CD4-positive, alpha-beta T cell treated with Interleukin-6 for 4 hours (primary cell): ENCODE results near the gene AK2.
"Not testable (repeated sequence)": the region's sequence is repeated elsewhere in the genome, so short reads cannot be mapped to it uniquely, and the experiment has no call there.

Source experiments
- DNase-seq: peaks from one replicate; pipeline ENCODE4 v3.0.0-alpha.2; 2020; ENCODE audit warnings: mixed read lengths

The AK2 gene

GRCh38 chr1:32997381-32997891, 39.2 kb downstream of the AK2 start:
- no peak for DNase-seq

DNA sequence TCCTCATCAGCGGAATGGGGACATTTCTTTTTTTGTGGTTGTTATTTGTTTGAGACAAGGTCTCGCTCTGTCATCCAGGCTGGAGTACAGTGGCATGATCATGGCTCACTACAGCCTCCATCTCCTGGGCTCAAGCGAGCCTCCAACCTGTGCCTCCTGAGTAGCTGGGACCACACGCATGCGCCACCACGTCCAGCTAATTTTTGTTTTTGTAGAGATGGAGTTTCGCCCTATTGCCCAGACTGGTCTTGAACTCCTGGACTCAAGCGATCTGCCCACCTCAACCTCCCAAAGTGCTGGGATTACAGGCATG, 43.4 kb downstream of the AK2 start:
- not testable (repeated sequence) for DNase-seq

GRCh38 chr1:32992489-32993323, 44.0 kb downstream of the AK2 start:
- DNase-seq: peak; percentile 30

GRCh38 chr1:32991819-32992488, 44.7 kb downstream of the AK2 start:
- no peak for DNase-seq

- no peak for DNase-seq
Observed at GRCh38 chr1:32991386-32991785, 45.3 kb downstream of the AK2 start.

DNA sequence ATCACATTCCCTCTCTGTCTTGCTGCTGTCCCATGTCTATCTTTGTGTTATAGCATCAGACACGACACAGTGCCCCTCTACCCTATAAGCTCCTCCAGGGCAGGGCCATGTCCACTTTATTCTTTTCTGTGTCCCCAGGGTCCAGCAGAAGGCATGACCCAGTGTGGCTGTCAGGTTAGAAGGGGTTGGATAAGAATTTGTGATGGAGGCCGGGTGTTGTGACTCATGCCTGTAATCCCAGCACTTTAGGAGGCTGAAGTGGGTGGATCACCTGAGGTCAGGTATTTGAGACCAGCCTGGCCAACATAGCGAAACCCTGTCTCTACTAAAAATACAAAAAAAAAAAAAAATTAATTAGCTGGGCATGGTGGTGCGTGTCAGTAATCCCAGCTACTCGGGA, 45.8 kb downstream of the AK2 start:
- no peak for DNase-seq

- DNase-seq: peak; percentile 47
Observed at GRCh38 chr1:32989160-32990050, 47.3 kb downstream of the AK2 start.

GRCh38 chr1:32988665-32989064, 48.0 kb downstream of the AK2 start:
- no peak for DNase-seq

DNA sequence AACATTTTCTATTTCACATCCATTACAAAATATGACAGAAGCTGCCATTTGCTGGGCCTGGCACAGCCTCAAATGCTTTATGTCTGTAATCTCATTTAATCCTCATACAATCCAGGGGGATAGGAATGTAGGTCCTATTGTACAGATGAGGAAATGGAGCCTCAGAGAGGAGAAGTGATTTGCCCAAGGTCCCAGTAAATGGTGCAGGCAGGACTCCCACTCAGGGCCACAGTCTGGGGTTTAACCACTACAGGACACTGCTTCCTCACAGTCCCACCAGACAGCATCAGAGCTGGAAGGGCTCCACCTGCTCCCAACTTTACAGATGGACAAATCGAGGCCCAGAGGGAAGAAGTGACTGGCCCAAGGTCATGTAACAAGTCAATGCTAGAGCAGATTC, 51.5 kb downstream of the AK2 start:
- DNase-seq: no peak

DNA sequence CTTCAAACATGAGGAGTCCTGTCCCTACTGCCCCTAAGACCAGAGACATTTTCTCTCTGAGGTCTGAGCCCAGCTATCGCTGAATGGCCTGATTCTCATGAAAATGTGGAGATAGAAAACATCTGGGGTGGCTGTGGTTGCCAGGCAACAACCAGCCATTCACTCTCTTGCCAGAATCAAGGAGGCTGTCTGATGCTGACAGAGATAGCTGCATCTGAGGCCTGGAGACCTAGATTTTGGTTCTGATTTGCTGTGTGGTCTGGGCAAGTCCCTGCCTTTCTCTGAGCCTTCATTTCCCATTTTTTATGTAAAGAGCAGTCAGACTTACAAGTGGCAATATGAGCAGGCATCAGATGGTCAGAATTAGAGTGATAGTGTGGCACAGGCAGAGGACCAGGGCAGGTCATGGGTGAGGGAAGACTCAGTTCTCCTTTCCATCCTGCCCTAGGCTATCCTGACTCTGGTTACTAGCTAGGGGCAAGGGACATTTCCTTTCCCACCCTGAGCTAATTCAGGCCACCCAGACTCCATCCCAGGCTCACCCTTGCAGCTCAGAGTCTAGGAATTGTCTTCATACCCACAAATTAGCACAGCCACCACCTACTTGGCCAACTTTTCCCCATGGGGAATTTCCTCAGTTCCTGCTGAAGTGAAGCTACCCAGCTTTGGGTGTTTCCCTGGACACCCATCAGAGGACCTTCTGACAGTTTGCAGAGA, 52.1 kb downstream of the AK2 start:
- DNase-seq: peak; percentile 36

DNA sequence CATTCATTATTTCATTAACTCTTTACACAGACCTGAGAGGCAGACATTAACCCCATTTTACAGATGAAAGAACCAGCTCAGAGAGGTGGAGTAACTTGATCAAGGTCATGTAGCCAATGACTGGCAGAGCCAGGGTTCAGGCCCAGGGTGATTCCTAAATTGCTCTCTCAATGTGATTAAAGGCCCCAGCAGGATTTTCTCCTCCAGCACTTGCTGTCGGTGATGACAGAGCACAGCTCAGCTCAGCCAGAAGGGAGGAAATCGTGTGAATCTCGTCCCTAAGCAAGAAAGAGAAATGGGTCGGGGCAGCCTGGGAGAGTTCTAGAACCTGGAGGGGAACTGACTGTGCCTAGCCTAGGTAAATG, 52.6 kb downstream of the AK2 start:
- DNase-seq: peak; percentile 9

DNA sequence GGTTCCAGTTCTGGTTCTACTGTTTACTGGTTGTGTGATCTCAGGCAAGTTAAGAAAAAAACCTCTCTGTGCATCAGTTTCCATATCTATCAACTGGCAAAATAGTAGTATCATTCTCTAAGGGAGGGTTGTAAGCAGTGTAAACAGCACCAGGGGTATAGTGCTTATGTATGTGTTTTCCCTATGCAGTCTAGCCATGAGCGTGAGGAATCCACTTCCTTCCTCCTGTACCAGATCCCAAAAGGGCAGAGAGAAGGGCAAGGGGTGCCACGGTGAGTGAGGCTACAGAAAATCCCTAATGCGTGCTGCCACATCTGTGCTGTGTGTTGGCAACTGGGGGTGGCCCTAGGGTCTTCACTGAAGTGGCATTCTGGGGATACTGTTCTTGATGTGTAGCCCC, 53.7 kb downstream of the AK2 start:
- DNase-seq: no peak

DNA sequence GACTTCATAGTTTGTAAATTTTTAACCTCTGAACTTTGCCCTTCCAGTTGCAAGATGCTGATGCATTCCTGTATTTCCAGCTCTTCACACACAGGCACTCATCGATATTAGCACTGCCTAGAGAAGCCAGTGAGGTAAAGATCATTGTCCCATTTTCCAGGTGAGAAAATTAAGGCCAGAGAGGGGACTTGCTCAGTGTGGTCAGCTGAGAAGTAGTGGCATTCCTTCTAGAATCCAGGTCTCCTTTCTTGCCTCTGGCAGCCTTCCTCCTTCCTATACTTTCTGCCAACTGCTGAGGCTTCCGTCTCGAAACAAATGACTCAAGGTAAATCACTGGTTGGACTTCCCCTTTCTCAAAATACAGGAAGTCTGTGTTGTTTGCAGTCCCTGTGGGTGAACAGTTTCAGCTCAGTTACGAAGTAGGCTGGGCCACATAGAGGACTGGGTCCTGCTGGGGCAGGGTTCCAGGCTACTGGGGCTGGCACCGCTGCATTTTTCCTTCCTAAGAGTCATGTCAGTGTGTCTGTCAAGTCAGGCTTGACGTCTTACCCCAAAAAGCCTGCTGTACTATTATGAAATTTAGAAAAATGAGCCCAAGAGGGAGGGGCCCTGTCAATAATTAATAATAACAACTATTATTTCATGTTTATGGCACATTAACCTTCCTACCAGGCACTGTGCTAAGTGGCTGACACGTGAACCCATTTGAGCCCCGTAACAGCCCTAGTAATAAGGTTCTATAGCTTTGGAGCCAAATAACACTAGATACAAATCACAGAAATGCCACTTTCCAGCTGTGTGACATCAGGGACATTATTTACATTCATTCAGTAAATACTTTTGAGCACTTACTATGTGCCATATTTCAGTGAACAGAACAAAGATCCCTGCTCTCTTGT, 55.4 kb downstream of the AK2 start:
- DNase-seq: peak; percentile 72

DNA sequence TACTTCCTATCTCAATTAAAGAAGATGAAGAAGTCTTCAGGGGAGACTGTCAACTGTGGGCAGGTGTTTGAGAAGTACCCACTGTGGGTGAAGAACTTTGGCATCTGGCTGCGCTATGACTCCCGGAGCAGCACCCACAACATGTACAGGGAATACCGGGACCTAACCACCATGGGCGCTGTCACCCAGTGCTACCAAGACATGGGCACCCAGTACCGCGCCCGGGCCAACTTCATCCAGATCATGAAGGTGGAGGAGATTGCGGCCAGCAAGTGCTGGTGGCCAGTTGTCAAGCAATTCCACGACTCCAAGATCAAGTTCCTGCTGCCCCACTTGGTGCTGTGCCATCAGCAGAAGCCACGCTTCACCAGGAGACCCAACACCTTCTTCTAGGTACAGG, 56.6 kb downstream of the AK2 start:
- DNase-seq: no peak

GRCh38 chr1:32978854-32979253, 57.8 kb downstream of the AK2 start:
- DNase-seq: no peak

GRCh38 chr1:32977546-32978087, 59.1 kb downstream of the AK2 start:
- DNase-seq: no peak

DNA sequence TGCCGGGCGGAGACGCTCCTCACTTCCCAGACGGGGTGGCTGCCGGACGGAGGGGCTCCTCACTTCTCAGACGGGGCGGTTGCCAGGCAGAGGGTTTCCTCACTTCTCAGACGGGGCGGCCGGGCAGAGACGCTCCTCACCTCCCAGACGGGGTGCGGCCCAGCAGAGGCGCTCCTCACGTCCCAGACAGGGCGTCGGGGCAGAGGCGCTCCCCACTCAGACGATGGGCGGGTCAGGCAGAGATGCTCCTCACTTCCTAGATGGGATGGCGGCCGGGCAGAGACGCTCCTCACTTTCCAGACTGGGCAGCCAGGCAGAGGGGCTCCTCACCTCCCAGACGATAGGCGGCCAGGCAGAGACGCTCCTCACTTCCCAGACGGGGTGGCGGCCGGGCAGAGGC, 61.6 kb downstream of the AK2 start:
- DNase-seq: not testable (repeated sequence)

- not testable (repeated sequence) for DNase-seq
Observed at GRCh38 chr1:32973458-32973857, 63.2 kb downstream of the AK2 start.

GRCh38 chr1:32972814-32973428, 63.8 kb downstream of the AK2 start:
- peak; percentile 15 for DNase-seq

DNA sequence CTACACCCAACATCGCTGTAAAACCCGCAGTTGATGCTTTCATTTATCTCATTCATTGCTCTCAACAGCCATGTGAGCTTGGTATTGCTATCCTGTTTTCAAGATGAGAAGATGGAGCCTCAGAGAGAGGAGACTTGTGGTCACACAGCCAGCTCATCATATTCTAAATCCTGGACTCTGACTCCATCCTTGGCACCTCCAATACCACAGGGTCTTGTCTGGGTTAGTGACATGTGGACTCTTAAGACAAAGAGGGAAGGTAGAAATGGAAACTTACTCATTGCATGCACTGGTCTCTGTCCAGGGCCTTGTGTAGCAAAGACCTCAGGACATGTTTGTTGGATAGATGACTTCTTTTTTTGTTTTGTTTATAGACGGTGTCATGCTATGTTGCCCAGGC, 65.1 kb downstream of the AK2 start:
- no peak for DNase-seq

GRCh38 chr1:32971156-32971555, 65.5 kb downstream of the AK2 start:
- no peak for DNase-seq
